ENCODE measurements around the gene KIAA1755. TPM values are rescaled to one million over a fixed set of nuclear protein-coding genes. Genes with fewer than 3 reads are reported as not detected.

The KIAA1755 gene
- total and polyA plus RNA-seq, 9 of the 15 experiments (the other 6 are each of a cell fraction or from before 2014, with no cell fraction given) = not detected

DNA sequence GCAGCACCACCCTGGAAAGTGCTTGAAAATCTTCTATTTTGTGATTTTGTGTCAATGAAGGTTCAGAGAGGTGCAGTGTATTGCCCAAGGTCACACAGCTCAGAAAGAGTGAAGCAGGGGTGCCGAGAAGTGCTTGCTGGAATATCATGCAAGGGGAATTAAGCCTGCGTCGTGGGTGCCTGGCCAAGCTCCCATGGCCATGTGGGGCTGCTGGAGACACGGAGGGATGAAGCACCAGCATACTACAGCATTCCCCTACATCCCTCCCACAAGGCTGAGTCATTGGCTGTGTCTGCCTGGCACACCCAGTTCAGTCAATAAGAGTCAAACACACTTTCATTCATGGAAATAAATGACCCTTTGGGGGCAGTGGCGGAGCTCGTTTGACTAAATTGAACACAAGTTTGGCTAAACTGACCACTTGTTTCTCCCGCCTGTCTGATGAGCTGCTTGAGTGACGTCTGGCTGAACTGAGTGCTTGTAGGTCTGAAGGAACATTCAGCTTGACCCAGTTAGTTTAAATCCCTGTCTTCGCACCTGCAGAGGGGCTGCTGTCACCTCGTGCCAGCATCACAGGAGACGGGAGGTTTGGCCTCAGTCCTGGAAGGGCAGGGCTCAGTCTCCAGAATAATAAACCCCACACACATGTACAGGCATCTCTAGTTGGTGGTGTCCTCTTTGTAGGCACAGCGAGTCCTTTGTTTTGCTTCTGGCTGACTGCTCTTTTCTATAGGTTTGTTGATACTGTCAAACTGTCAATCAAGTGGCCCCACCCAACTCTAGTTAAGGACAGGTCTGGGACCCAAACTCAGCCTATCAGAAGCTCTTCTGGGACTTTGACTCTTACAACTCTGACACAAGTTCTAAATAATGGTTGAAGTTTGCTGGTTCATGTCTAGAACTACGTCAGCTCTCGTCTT is 87.0 kb downstream of the KIAA1755 start (continued):
- peak; percentile 75 for TF ChIP-seq L3MBTL2 (IDR thresholded peaks at IDR 0.05)
- no peak for TF ChIP-seq KLF1 (tag; IDR thresholded peaks at IDR 0.05)
- TF ChIP-seq, protein P1, sequence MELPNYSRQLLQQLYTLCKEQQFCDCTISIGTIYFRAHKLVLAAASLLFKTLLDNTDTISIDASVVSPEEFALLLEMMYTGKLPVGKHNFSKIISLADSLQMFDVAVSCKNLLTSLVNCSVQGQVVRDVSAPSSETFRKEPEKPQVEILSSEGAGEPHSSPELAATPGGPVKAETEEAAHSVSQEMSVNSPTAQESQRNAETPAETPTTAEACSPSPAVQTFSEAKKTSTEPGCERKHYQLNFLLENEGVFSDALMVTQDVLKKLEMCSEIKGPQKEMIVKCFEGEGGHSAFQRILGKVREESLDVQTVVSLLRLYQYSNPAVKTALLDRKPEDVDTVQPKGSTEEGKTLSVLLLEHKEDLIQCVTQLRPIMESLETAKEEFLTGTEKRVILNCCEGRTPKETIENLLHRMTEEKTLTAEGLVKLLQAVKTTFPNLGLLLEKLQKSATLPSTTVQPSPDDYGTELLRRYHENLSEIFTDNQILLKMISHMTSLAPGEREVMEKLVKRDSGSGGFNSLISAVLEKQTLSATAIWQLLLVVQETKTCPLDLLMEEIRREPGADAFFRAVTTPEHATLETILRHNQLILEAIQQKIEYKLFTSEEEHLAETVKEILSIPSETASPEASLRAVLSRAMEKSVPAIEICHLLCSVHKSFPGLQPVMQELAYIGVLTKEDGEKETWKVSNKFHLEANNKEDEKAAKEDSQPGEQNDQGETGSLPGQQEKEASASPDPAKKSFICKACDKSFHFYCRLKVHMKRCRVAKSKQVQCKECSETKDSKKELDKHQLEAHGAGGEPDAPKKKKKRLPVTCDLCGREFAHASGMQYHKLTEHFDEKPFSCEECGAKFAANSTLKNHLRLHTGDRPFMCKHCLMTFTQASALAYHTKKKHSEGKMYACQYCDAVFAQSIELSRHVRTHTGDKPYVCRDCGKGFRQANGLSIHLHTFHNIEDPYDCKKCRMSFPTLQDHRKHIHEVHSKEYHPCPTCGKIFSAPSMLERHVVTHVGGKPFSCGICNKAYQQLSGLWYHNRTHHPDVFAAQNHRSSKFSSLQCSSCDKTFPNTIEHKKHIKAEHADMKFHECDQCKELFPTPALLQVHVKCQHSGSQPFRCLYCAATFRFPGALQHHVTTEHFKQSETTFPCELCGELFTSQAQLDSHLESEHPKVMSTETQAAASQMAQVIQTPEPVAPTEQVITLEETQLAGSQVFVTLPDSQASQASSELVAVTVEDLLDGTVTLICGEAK (IDR thresholded peaks at IDR 0.05) = no peak
- TF ChIP-seq, protein P1 (CRISPR knock-in tag; IDR thresholded peaks at IDR 0.05) = no peak
- TF ChIP-seq JUND (IDR thresholded peaks at IDR 0.05; ENCODE audit: borderline replicate concordance, low read depth, low read length) = peak; percentile 18; the same call in 1 of the 2 replicates
- TF ChIP-seq JUND (tag; IDR thresholded peaks at IDR 0.05; ENCODE audit: borderline replicate concordance, low read depth, low read length) = no peak

All from K562 (cell line).